KMS-11 (cell line): ENCODE measurements around the gene ARL6IP6.

ENCODE experiments used
- H2AFZ ChIP-seq: fragments of 200-600 bp; sonication (generic); 2 replicates; pipeline ENCODE4 v1.6.1; 2016; ENCODE audit warnings: antibody characterized with exemption, mixed run types, low read depth
- H3K27ac ChIP-seq: fragments of 200-600 bp; sonication (generic); 2 replicates; pipeline ENCODE4 v1.6.1; 2016; ENCODE audit warnings: mild to moderate bottlenecking, mixed run types
- H3K27me3 ChIP-seq: fragments of 200-600 bp; sonication (generic); 2 replicates; pipeline ENCODE4 v1.6.1; 2017; ENCODE audit warnings: mild to moderate bottlenecking, low read depth, mixed run types, moderate library complexity; ENCODE audit not compliant: insufficient read depth
- H3K36me3 ChIP-seq: fragments of 200-600 bp; sonication (generic); 2 replicates; pipeline ENCODE4 v1.6.1; 2017; ENCODE audit warnings: mild to moderate bottlenecking, mixed run types; ENCODE audit not compliant: insufficient read depth
- H3K4me1 ChIP-seq: fragments of 200-600 bp; sonication (generic); 2 replicates; pipeline ENCODE4 v1.6.1; 2016; ENCODE audit warnings: mild to moderate bottlenecking, low read depth, mixed run types; ENCODE audit not compliant: poor library complexity, severe bottlenecking
- H3K4me2 ChIP-seq: fragments of 200-600 bp; sonication (generic); 2 replicates; pipeline ENCODE4 v1.7.0; 2016; ENCODE audit warnings: mild to moderate bottlenecking, mixed run types
- H3K4me3 ChIP-seq: fragments of 200-600 bp; sonication (generic); IDR thresholded peaks from 2 replicates; pipeline ENCODE4 v1.6.1; 2017; ENCODE audit warnings: low read depth, low read length, mixed read lengths; ENCODE audit not compliant: insufficient read depth
- H3K79me2 ChIP-seq: fragments of 200-600 bp; sonication (generic); 2 replicates; pipeline ENCODE4 v1.6.1; 2016; ENCODE audit warnings: low read depth, mixed run types; ENCODE audit not compliant: insufficient read depth
- H3K9ac ChIP-seq: fragments of 200-600 bp; sonication (generic); 2 replicates; pipeline ENCODE4 v1.6.1; 2016; ENCODE audit warnings: mild to moderate bottlenecking, mixed run types
- H4K20me1 ChIP-seq: fragments of 200-600 bp; sonication (generic); 2 replicates; pipeline ENCODE4 v1.6.1; 2016; ENCODE audit warnings: mild to moderate bottlenecking, mixed run types; ENCODE audit not compliant: insufficient read depth
- CTCF ChIP-seq: fragments of 200-600 bp; sonication (generic); conservative IDR thresholded peaks from 2 replicates; pipeline ENCODE4 v1.6.1; 2017; ENCODE audit warnings: low read depth, mild to moderate bottlenecking, antibody characterized with exemption, low read length, moderate library complexity, mixed read lengths

Gene ARL6IP6

DNA sequence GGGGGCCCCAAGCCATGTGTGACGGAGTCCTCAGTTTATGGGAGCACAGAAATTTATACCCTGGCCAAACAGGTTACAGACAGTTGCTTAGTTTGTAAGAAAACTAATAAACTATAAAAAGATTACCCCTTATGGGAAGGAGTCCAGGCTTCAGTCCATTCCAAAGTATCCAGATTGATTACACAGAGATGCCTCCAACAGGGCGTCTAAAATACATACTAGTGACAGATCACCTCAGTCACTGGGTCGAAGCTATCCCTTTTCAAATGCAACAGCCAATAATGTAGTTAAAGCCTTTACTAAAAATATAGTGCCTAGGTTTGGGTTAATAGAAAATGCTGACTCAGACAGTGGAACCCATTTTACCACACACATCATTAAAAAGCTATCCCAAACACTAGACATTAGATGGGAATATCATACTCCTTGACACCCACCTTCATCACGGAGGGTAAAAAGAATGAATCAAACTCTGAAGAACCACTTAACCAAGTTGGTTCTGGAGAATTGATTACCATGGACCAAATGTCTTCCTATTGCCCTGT is 11.9 kb upstream of the ARL6IP6 start:
- no peak overlapping the region for H3K9ac ChIP-seq
- H3K36me3 ChIP-seq, result no peaks in the 10 kb centered on the region; the same call in 1 of the 2 replicates
- H3K4me3 ChIP-seq, result no peak overlapping the region
- H3K4me1 ChIP-seq, result no peaks in the 10 kb centered on the region
- H3K27ac ChIP-seq, result no peak overlapping the region
- no peak overlapping the region for H3K4me2 ChIP-seq
- peaks cover 30% of the 10 kb centered on the region for H4K20me1 ChIP-seq
- H3K27me3 ChIP-seq, result no peaks in the 10 kb centered on the region
- TF ChIP-seq CTCF, result no peak
- H3K79me2 ChIP-seq, result peaks cover 100% of the 10 kb centered on the region
- H2AFZ ChIP-seq, result no peak overlapping the region

DNA sequence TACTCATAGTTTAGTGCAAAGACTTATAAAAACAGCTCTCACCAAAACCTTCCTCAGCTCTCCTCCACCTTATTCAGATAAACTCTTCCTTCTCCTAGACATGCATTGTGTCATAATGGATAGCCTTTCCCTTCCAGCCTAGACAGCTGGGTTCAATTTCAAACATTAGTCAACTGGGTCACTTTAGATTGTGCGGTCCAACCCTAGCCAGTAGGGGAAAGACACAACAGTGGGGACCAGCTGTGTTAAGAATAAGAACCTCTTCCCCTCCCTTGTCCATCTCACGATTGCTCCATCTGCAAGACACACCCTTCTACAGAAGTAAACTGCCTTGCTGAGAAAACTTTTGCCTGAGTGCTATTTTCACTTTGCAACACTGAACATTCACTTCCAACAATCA is 9.7 kb upstream of the ARL6IP6 start:
- peaks cover 4% of the 10 kb centered on the region for H3K4me1 ChIP-seq
- H2AFZ ChIP-seq, result no peak overlapping the region
- peaks cover 100% of the 10 kb centered on the region for H3K79me2 ChIP-seq
- peaks cover 15% of the 10 kb centered on the region; the same call in 1 of the 2 replicates for H3K36me3 ChIP-seq
- no peak overlapping the region for H3K9ac ChIP-seq
- no peak for TF ChIP-seq CTCF
- H3K27me3 ChIP-seq, result no peaks in the 10 kb centered on the region
- peaks cover 33% of the 10 kb centered on the region for H4K20me1 ChIP-seq
- no peak overlapping the region for H3K4me3 ChIP-seq
- H3K27ac ChIP-seq, result no peak overlapping the region
- no peak overlapping the region for H3K4me2 ChIP-seq

DNA sequence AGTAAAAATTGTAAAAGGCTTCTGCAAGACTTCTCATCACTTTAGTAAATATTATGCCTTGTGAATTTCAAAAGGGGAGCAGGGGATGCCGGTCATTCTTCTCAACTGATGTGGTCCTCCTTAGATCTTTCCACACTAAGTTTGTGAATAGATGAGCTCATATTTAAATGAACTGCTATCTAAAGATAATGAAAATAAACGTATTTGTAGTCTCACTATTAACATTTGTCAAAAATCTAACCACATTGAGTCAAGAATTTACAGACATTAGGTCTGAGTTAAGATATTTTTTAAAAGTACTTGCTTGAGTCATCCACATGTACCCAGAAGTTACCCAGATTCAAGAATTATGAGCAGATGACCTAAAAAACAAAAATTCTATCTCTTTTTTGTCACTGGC is 7.7 kb upstream of the ARL6IP6 start:
- TF ChIP-seq CTCF, result no peak
- Histone ChIP-seq H3K27me3 (no peaks in the 10 kb centered on the region), H4K20me1 (peaks cover 42% of the 10 kb centered on the region), H3K9ac (no peak overlapping the region), H3K4me3 (no peak overlapping the region), H3K4me2 (no peak overlapping the region), H3K27ac (no peak overlapping the region), H3K79me2 (peaks cover 100% of the 10 kb centered on the region), H3K4me1 (peaks cover 24% of the 10 kb centered on the region), H2AFZ (no peak overlapping the region), H3K36me3 (peaks cover 23% of the 10 kb centered on the region; the same call in 1 of the 2 replicates)

- peaks cover 81% of the 10 kb centered on the region for H3K79me2 ChIP-seq
- no peak for TF ChIP-seq CTCF
Measured at GRCh38 chr2:152715112-152715511, 3.3 kb upstream of the ARL6IP6 start.

More at GRCh38 chr2:152715112-152715511, 3.3 kb upstream of the ARL6IP6 start:
- Histone ChIP-seq H3K36me3 (peaks cover 23% of the 10 kb centered on the region; the same call in 1 of the 2 replicates), H3K27me3 (no peaks in the 10 kb centered on the region), H2AFZ (no peak overlapping the region), H3K27ac (no peak overlapping the region), H4K20me1 (peaks cover 23% of the 10 kb centered on the region; the same call in 1 of the 2 replicates), H3K4me2 (peak overlapping the region; percentile 42), H3K9ac (no peak overlapping the region), H3K4me3 (no peak overlapping the region), H3K4me1 (peaks cover 36% of the 10 kb centered on the region)
